ENCODE data around the gene ACAP3.

ACAP3 gene

DNA sequence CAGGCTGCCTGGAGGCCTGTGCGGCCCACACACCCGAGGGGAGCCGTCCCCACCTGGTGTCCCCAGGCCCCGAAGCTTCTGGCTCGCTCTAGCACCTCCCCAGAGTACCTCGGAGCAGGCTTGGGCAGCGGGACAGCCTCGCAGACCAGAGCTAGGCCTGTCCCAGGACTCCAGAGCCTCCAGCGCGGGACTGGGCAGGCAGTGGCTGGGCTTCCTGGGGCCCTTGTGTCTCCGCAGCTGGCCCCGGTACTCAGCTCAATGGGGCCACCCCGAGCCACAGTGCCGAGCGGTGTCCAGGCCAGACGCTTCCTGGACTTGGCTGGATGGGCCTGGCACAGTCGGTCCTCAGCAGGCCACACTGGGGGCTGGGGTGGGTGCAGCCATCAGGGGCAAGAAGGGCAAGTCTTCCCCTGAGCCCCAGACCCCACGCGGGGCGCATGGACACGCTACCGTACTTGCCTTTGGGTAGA is 22.6 kb downstream of the ACAP3 start:
- no peak for DNase-seq (ENCODE audit: low spot score)

DNA sequence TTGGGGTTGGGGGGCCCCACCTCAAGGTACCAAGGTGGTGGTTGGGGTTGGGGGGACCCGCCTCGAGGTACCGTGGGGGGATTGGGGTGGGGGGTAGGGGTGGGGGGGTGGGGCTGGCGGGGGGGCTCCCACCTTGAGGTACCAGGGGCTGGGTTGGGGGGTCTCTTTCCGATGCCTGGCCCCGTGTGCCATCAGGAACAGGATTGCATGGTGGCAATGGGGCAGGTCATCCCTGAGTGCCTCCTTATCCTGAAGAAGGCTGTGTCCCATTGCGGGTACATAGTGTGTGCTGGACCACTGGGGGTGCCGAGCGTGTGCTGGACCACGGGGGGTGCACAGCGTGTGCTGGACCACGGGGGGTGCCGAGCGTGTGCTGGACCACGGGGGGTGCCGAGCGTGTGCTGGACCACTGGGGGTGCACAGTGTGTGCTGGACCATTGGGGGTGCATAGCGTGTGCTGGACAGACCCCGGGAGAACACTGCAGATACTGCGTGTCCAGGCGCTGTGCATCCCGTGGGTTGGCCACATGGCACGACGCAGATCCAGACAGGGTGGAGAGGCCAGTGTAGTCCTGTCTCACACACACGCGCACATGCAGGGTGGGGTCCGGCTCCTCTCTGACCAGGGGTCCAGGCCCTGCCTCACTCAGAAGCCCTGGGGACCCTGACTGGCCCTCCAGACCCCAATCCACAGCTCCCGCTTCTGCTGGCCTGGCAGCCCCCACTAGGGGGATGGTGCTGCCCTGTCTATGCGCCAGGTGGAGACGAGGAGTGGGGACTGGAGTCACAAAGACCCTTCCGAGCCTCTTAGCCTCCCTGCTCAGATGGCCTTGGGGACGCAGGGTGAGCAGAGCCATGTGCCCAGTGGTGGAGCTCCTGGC is 23.3 kb downstream of the ACAP3 start:
- no peak for DNase-seq (ENCODE audit: low spot score)

DNA sequence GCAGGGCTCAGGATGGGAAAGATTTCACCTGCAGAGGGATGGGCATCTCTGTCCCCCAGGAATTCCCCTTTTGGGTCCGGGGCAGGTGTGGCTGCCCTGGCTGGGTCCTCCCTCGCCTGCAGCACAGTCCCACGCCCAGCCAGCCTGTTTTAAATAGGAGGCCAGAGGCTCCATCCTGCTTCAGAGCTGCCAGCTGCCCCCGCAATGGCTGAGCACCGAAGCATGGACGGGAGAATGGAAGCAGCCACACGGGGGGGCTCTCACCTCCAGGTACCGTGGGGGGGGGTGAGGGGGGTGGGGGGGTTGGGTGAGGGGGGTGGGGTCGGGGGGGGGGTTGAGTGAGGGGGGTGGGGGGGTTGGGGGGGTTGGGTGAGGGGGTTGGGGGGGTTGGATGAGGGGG is 23.9 kb downstream of the ACAP3 start:
- DNase-seq (ENCODE audit: low spot score), result no peak

DNA sequence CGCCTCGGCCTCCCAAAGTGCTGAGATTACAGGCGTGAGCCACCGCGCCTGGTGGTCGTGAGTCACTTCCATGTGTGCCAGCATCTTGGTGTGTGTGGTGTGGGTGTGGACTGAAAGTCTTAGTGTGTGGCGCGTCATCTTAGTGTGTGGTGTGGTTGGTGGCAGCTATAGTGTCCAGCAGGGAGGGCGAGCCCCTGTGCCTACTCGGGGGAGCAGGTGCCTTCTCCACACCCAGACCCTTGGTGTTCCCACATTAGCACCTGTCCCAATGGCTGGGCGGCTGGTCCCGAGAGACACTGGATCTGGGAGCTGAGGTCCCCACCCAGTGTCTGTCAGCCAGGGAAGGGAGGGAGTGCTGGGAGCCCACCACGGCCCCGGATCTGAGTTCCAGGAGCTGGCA is 24.7 kb downstream of the ACAP3 start:
- no peak for DNase-seq (ENCODE audit: low spot score)

DNA sequence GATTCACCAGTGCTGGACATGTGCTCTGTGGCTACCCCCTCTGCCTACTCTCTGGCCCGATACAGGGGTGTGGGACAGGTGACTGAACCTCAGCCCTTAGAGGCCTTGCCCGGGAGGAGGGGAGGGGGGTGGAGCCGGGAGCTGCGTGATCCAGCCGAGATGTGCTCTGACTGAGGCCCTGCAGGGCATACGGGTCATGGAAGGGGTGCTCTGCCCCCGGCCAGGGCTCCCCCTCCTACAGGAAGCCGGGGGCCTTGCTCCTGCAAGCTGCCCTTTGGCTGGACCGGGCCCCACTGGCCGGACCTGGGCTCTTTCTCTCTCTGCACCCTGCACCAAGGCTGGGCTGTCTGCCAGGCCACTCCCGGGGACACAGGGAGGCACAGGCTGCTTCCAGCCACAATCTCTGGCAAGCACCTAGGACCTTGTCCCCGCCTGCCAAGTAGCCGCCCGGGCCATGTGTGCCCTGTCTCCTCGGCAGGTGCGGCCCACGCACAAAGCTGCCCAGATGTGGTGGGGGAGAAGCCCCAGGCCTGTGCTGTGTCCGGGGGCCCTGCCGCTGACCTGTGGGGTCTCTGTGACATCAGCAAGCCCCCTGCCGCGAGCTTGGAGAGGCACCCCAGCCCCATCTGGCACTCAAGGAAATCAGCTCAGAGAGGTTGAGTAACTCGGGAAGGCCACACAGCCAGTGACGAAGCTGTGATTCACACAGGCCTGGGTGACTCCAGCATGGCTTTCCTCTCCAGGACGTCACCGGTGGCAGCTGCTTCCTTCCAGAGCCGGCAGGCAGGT is 26.0 kb downstream of the ACAP3 start:
- no peak for DNase-seq (ENCODE audit: low spot score)

DNA sequence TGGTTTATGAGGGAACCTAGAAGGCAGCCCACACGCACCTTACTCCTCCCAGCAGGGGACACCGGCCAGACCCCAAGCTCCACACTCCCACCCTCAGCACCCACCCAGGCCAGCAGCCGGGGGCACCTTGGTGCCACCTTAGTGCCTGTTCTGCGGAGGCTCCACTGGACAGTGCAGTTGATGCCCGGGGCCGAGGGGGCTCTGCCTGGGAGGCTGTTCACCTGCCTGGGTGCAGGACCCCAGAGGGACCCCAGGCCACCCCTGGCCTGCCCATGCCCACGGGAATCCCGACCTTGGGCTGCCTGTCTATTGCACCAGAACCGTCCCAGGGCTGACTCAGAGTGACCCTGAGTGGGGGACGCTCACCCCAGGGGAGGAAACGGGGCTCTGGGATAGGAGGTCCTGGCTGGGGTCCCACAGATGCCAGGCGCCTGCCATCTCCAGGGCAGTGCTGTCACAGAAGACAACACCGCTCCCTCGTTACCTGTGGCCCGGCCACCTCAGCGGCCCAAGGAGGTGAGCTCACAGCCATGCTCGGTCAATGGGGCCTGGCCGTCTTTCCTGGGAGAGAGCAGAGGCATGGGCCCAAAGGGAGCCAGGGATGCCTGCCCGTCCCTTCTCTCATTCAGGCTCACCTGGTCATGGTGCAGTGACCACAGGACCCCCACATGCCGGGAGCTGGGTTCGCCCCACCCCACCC is 26.8 kb downstream of the ACAP3 start:
- DNase-seq (ENCODE audit: low spot score), result no peak

DNA sequence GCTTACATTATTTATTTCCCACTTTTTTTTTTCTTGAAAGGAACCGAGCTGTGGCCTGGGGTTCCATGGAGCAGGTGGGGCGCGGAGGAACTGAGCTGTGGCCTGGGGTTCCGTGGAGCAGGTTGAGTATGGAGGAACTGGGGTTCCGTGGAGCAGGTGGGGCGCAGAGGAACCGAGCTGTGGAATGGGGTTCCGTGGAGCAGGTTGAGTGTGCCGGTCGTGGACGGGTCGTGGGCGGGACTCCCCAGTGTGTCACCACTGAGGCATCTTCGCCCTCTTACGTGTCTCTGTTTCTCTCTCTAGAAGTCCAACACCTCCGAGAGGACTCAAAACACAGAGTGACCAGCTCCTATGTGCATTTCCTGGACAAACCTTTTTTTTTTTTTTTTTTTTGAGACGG is 28.7 kb downstream of the ACAP3 start:
- no peak for DNase-seq (ENCODE audit: low spot score)

DNA sequence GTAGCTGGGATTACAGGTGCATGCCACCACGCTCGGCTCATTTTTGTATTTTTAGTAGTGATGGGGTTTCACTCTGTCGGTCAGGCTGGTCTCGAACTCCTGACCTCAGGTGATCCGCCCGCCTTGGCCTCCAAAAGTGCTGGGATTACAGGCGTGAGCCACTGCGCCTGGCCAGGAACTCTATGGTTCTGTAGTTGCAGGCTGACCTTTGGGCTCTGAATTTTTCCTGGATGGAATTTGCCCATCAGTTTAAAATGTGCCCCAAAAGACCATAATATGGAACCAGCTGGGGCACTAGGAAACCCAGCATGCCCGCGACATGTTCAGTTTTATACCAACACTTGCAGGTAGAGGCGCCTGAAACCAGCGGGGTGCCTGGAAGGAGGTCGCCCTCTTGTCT is 29.1 kb downstream of the ACAP3 start:
- no peak for DNase-seq (ENCODE audit: low spot score)

DNA sequence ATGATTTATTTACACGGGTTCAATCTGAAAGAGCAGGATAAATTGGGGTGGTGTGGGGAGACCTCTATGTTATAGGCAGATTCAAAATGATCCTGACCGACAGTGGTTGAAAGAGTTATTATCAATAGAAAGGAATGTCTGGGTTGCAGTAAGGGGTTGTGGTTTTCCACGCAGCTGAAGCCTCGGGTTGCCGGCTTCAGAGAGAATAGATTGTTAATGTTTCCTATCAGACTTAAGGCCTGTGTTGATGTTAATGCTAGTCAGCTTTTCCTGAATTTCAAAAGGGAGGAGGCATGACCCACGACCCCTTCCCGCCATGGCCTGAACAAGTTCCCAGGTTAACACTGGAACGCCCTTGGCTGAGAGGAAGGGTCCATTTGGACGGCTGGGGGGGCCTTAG is 31.9 kb downstream of the ACAP3 start:
- DNase-seq (ENCODE audit: low spot score), result no peak

DNA sequence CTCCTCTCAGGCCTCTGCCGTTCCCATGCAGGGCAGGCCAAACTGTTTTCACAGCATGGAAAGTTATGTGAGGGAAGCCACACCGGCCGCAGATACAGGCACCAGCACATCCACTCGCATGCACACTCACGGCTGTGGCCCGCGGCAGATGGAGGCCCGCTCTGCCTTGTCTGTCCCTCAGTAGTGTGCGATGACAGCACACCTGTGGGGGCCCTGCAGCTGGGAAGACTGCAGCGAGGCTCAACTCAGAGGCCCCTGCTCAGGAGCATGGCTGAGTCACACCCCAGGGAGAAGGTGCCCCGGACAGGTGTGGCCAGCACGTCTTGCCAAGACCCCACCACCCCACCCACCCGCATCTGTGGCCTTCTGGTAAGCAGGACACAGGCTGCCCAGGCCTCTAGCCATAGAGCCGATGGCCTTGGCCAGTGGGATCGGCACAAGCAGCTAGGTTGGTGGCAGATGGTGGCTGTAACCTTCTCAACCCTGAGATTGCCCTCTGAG is 32.7 kb downstream of the ACAP3 start:
- DNase-seq (ENCODE audit: low spot score), result no peak

DNA sequence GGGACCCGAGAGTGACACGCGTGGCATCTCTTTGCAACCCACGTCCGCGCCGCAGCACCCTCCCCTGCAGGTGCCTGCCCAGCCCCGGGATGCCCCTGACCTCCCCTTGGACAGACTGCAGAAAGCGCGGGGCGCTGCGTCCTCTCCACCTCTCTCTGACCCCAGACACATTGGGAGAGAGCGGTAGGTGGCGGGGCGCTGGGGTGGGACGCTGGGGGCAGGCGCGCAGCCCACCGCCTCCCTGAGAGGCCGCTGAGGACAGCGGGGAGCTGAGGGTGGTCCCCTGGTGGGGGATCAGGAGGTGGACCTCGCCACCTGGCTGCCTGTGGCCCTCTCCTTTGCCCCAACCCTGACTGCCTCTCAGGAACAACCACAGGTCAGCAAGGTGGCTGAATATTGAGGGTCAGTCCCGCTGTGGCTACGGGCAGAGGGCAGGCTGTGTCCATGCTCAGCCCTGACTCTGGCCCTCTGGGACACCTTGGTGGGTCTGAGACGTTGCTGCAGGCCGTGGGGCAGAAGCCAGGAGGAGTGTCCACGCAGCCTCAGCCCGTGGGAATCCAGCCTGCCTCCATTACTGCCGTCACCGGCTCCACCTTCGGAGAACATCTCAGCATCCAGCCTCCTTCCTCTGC is 33.3 kb downstream of the ACAP3 start:
- no peak for DNase-seq (ENCODE audit: low spot score)

DNA sequence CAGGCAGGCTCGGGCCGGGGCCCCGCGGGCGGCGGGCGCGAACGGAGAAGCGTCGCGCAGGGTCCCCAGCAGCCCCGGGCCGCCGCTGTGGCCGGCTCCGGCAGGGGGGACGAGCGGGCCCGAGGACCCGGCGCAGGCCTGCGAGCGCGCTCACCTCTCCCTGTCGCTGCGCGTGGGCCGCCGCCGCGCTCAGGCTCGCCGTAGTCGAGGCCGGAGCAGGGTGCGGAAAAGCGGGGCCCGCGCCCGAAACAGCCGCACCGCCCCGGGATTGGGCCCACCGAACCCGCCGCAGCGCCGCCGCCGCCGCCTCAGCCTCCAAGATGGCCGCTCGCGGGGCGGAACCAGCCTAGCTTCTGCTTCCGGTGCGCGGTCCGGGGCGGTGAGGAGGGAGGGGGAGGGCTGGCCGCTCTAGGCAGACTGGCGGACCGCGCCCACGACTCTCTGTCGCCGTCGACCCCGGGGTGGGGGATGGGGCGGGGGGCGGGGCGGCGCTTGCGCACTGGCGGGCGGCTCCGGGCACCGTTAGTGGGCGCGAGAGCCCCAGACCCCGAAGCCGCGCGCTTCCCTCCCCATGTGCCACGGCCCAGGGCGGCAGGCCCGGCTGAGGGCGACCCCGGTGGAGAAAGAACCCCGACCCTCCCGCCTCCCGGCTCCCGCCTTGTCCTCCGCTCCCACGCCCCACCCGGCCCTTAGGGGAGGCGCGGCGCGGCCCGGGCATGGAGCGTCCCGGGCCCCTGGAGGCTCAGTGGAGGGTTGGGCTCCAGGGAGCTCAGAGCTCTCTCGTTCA is 34.0 kb downstream of the ACAP3 start, which contains the start of gene UBE2J2:
TSS of gene UBE2J2 (minus strand) at position 343 of the 787 bp plus-strand sequence. CDS start 5,862 bp downstream, outside the sequence.
- DNase-seq (ENCODE audit: low spot score), result peak; percentile 89

DNA sequence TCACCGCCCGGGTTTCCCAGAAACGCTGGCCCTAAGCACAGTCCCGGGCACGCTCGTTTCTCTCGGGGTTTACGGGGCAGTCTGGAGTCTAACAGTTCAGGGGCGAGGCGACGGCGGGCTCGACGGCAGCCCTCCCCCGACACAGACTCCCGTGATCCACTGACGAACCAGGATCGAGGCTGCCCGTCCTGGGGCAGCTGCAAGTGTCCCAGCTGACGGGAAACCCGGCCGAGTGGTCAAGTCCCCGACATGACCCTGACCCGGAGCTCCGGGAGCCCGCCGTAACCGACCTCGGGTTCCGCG is 34.6 kb downstream of the ACAP3 start:
- DNase-seq (ENCODE audit: low spot score), result no peak

DNA sequence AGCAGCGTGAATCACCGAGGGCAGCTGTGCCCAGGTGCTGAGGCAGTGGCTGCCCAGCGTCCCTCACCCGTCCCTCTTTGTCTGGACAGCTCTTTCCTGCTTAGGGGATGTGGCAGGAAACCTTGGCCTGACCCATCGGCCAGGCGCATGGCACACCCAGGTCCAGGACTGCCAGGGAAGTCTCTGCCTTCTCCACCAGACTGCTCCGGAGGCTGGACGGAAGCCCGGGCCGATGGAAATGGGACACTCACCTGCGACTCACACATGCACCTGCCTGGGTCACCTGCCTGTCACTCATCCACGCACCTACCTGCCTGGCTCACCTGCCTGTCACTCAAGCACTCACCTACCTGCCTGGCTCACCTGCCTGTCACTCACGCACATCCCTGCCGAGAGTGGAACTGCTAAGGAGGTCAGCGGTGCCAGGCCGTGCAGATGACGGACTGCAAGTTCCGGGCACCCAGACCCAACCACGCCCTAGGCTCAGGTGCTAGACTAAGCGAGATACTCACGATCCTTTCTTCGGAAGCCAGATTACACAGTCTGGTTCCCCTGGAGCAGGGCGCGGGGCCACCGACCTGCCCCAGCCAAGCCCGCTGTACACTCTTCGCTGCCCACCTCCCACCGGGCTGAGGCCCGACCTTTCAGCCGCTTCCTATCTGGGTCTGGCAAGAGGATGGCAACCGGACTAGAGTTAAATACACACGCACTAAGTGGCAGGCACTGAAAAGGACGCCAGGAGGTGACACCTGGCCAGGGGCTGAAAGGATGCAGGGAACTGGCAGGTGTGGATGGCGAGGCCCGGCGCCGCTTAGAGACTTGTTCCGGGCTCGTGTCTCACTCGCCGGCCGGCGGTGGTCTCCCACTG is 35.2 kb downstream of the ACAP3 start:
- no peak for DNase-seq (ENCODE audit: low spot score)

DNA sequence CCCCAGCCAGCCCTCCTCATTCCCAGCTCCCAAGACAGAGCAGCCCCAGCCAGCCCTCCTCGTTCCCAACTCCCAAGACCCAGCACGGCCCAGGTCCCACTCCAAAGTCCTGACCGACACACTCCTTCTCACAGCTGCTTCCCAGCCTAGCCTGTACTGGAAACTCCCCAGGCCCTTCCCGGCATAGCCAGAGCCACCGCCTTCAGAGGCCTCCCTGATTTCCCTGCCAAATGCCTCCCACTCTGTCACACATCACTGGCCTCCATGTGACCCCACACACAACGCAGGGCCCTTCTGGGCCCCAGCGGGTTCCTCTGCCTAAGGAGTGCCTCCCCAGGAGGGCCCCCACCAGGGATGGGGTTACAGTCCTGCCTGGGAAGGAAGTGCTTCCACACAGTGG is 36.9 kb downstream of the ACAP3 start:
- no peak for DNase-seq (ENCODE audit: low spot score)

DNA sequence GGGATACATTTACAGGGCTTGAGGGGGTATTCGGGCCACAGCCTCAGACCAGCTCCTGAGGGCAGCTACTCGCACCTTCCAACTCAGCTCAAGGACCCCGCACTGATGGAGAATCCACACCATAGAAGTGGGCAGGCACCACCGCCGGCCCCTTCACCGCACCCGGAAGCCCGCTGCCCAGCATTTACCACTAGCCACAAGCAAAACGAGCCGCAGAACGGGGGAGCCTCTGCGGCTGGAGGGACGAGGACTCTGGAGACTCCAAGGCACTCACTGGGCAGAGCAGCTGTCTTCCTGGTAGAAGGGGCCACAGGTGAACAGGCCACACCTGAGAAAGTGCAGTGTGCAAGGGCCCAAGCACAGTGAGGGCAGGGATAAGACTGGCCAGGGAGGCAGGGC is 39.4 kb downstream of the ACAP3 start:
- no peak for DNase-seq (ENCODE audit: low spot score)

DNA sequence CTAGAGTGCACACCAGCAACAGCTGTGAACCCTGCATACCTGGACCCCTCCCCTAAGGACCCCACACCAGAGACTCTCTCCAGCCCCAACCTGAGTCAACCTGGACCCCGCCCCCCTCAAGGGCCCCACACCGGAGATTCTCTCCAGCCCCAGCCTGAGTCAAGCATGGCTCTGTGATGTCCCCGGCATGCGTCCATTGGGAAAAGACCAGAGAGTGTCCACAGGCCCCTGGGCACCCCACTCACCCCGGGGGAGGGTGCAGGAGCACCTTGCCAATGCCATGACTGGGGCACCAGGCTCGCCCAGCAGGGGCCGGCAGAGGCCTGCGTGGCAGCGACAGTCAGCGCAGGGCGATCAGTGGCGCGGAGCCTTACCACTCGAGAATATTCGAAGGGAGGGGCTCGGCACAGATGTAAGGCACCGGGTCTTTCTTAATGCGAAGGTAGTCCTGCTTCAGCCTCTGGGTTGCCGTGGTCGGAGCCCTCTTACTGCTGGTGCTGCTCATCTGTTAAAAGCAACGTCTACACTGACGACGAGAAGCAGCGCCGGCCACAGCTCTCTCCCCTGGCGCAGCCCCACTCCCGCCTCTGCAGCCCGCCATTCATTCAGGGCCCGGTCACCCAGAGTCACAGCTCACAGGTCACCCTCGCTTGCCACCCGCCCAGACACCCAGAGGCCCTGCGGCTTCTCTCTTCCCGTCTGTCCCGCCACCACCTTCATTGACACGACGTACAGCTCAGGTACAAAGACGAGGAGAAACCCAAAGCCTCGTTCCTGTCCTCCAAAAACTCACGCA is 40.0 kb downstream of the ACAP3 start:
- no peak for DNase-seq (ENCODE audit: low spot score)

DNA sequence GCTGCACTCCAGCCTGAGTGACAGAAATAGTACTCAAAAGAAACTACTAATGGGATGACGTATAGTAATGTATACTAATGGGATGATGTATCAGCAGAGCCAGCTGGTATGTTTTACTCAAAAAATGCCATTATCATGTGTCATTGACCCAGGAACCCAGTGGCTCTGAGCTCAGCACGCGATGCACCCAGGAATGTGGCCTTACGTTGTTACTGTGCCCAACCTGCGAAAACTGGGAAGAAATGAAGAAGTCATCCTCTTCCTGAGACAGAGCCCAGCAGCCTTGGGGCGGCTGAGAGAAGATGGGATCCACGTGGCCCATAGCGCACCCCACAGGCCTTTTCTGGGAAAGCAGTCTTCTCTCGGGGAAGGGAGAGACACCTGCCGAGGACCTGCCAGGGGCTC is 42.9 kb downstream of the ACAP3 start:
- no peak for DNase-seq (ENCODE audit: low spot score)

DNA sequence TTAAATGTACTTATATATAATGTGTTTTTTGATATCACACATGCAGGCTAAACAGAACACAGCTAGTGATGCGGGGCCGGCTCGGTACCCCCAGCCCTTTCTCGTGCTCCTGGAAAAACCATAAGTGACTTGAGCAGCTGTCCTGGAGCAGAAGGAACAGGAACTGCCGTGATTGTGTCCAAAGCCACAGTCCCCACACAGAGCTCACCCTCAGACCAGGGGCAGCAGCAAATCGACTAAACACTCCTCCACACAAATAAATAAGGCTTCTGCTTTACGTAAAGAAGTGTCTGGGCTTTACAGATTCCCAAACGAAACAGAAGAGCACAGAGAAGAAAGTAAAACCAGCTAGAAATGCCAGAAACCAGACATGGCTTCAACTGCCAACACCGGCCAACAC is 43.7 kb downstream of the ACAP3 start:
- no peak for DNase-seq (ENCODE audit: low spot score)
